ENCODE results near the gene SORCS2.

Gene SORCS2

DNA sequence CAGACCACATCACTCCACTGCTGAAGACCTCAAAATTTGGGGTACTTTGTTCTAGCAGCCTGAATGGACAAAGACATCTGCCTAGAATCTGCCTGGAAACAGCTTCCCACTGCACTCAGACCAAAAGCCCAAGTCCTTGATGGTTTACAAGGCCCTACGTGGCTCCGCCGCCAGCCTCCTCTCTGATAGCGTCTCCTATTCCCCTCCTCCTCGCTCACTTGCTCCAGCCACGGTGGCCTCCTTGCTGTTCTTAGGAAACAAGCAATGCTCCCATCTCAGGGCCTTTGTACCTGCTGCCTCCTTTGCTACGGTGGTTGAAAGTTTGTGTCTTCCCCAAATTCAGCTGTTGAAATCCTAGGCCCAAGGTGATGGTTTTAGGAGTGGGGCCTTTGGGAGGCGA lies 34.7 kb upstream of the SORCS2 start:
- 0 out of 2 replicates have a peak, but pooled peaks cover 4% of the 10 kb centered on the region for H4K20me1 ChIP-seq (ENCODE audit: insufficient read depth, low read length)
- H3K4me2 ChIP-seq (ENCODE audit: insufficient read depth, low read length), result no peak overlapping the region
- no peak overlapping the region for H3K27ac ChIP-seq (ENCODE audit: low read length)
- TF ChIP-seq EZH2 (IDR thresholded peaks at IDR 0.05; ENCODE audit: borderline replicate concordance, low read depth, low read length, severe bottlenecking), result no peak
- TF ChIP-seq, protein P1, sequence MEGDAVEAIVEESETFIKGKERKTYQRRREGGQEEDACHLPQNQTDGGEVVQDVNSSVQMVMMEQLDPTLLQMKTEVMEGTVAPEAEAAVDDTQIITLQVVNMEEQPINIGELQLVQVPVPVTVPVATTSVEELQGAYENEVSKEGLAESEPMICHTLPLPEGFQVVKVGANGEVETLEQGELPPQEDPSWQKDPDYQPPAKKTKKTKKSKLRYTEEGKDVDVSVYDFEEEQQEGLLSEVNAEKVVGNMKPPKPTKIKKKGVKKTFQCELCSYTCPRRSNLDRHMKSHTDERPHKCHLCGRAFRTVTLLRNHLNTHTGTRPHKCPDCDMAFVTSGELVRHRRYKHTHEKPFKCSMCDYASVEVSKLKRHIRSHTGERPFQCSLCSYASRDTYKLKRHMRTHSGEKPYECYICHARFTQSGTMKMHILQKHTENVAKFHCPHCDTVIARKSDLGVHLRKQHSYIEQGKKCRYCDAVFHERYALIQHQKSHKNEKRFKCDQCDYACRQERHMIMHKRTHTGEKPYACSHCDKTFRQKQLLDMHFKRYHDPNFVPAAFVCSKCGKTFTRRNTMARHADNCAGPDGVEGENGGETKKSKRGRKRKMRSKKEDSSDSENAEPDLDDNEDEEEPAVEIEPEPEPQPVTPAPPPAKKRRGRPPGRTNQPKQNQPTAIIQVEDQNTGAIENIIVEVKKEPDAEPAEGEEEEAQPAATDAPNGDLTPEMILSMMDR (IDR thresholded peaks at IDR 0.05; ENCODE audit: borderline replicate concordance, extremely low read depth, low read length, poor library complexity, severe bottlenecking), result no peak
- no peaks in the 10 kb centered on the region for H3K4me1 ChIP-seq (ENCODE audit: insufficient read depth, low read length)
- no peak overlapping the region for H3K4me3 ChIP-seq (ENCODE audit: low read depth in 1 of 2, low read length in 2 of 2)
- no peak for ATAC-seq (ENCODE audit: insufficient read depth, low read depth)
- no peaks in the 10 kb centered on the region for H3K79me2 ChIP-seq (ENCODE audit: insufficient read depth, low read length)
- H2AFZ ChIP-seq (ENCODE audit: low read depth, low read length), result no peak overlapping the region
- H3K9ac ChIP-seq (ENCODE audit: low read depth, low read length), result no peak overlapping the region
- DNase-seq, result no peak
- no peaks in the 10 kb centered on the region for H3K36me3 ChIP-seq (ENCODE audit: insufficient read depth, low read length)
- H3K9me3 ChIP-seq (ENCODE audit: insufficient read depth, low read length, severe bottlenecking), result no peaks in the 10 kb centered on the region
- peaks cover 10% of the 10 kb centered on the region for H3K27me3 ChIP-seq (ENCODE audit: insufficient read depth, low read length, poor library complexity)

DNA sequence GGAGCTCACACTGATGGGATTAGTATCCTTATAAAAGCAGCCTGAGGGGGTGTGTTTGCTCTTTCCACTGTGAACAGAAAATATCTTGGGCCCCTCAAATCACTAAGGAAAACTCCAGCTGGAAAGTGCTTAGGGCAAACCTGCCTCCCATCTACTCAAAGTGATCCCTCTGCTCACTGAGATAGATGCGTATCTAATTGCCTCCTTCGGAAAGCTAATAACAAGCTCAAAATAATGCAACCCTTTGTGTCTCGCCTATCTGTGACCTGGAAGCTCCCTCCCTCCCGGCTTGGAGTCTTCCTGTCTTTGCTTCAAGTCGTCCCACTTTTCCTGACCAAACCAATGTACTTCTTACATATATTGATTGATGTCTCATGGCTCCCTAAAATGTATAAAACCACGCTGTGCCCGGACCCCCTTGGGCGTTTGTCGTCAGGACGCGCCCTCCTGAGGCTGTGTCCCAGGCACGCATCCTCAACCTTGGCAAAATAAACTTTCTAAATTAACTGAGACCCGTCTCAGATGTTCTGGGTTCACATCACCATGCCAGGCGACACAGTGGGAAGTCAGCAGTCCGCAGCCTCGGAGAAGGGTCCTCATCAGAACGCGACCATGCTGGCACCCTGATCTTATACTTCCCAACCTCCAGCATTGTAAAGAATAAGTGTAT lies 34.1 kb upstream of the SORCS2 start:
- Histone ChIP-seq H3K4me2 (ENCODE audit: insufficient read depth, low read length) (no peak overlapping the region), H4K20me1 (ENCODE audit: insufficient read depth, low read length) (0 out of 2 replicates have a peak, but pooled peaks cover 4% of the 10 kb centered on the region), H3K36me3 (ENCODE audit: insufficient read depth, low read length) (no peaks in the 10 kb centered on the region), H3K27me3 (ENCODE audit: insufficient read depth, low read length, poor library complexity) (peaks cover 10% of the 10 kb centered on the region), H3K27ac (ENCODE audit: low read length) (no peak overlapping the region), H3K79me2 (ENCODE audit: insufficient read depth, low read length) (no peaks in the 10 kb centered on the region), H3K4me1 (ENCODE audit: insufficient read depth, low read length) (no peaks in the 10 kb centered on the region), H3K4me3 (ENCODE audit: low read depth in 1 of 2, low read length in 2 of 2) (no peak overlapping the region), H3K9me3 (ENCODE audit: insufficient read depth, low read length, severe bottlenecking) (no peaks in the 10 kb centered on the region), H2AFZ (ENCODE audit: low read depth, low read length) (no peak overlapping the region), H3K9ac (ENCODE audit: low read depth, low read length) (no peak overlapping the region)
- DNase-seq (no peak), ATAC-seq (ENCODE audit: insufficient read depth, low read depth) (no peak)
- TF ChIP-seq EZH2 (IDR thresholded peaks at IDR 0.05; ENCODE audit: borderline replicate concordance, low read depth, low read length, severe bottlenecking), result no peak
- TF ChIP-seq, protein P1 (IDR thresholded peaks at IDR 0.05; ENCODE audit: borderline replicate concordance, extremely low read depth, low read length, poor library complexity, severe bottlenecking), result no peak

DNA sequence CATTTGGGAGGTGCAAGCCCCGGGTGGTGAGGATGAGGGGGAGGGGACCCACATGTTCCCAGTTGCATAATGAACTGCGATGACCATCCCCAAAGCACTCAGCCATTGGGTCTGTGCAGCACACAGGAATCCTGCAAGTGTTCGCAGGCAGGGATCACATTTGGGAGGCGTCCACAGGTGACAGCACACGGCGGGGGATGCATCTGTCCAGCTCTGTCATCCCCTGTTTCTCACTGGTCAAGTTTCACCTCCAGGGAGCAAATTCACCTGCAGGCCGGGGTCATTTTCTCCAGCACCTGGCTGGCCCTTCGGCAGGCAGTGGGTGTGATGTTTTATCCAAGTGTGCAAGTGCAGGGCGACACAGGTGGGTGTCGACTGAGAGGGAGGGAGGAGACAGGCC lies 33.3 kb upstream of the SORCS2 start:
- no peak for TF ChIP-seq EZH2 (IDR thresholded peaks at IDR 0.05; ENCODE audit: borderline replicate concordance, low read depth, low read length, severe bottlenecking)
- TF ChIP-seq, protein P1 (IDR thresholded peaks at IDR 0.05; ENCODE audit: borderline replicate concordance, extremely low read depth, low read length, poor library complexity, severe bottlenecking), result no peak
- H3K79me2 ChIP-seq (ENCODE audit: insufficient read depth, low read length), result no peaks in the 10 kb centered on the region

More for the DNA sequence above, 33.3 kb upstream of the SORCS2 start:
- no peak for DNase-seq
- peaks cover 5% of the 10 kb centered on the region for H3K27me3 ChIP-seq (ENCODE audit: insufficient read depth, low read length, poor library complexity)
- H2AFZ ChIP-seq (ENCODE audit: low read depth, low read length), result no peak overlapping the region
- H3K9me3 ChIP-seq (ENCODE audit: insufficient read depth, low read length, severe bottlenecking), result no peaks in the 10 kb centered on the region
- no peaks in the 10 kb centered on the region for H3K4me1 ChIP-seq (ENCODE audit: insufficient read depth, low read length)
- H3K36me3 ChIP-seq (ENCODE audit: insufficient read depth, low read length), result no peaks in the 10 kb centered on the region
- 0 out of 2 replicates have a peak, but pooled peaks cover 4% of the 10 kb centered on the region for H4K20me1 ChIP-seq (ENCODE audit: insufficient read depth, low read length)
- H3K4me2 ChIP-seq (ENCODE audit: insufficient read depth, low read length), result no peak overlapping the region
- no peak overlapping the region for H3K4me3 ChIP-seq (ENCODE audit: low read depth in 1 of 2, low read length in 2 of 2)
- H3K27ac ChIP-seq (ENCODE audit: low read length), result no peak overlapping the region
- no peak for ATAC-seq (ENCODE audit: insufficient read depth, low read depth)
- H3K9ac ChIP-seq (ENCODE audit: low read depth, low read length), result no peak overlapping the region
